Panc1 (cell line): ENCODE results near the gene NRSN1. TPM values are rescaled to one million over a fixed set of nuclear protein-coding genes. Genes with fewer than 3 reads are reported as not detected.

Experiments
- ATAC-seq: fragments of 200-7000 bp; cut with Tn5 transposase; 2 replicates; pipeline ENCODE4 v1.9.1; 2020; ENCODE audit warnings: mild to moderate bottlenecking, moderate library complexity
- BruUV-seq: library from RNA; stranded (reverse); fragments of 400-500 nt; replicated peaks from 2 replicates; lab custom pipeline; 2021; lab: Mats Ljungman, UMichigan
- CTCF ChIA-PET: fragments of 300-600 bp; sonication (Branson Sonifier 250); formaldehyde crosslinking; loops from one replicate; lab custom pipeline; 2022; ENCODE audit warnings: antibody characterized with exemption; lab: Charles Lee
- POLR2A ChIA-PET: fragments of 300-600 bp; sonication (Branson Sonifier 250); formaldehyde crosslinking; loops from one replicate; lab custom pipeline; 2022; ENCODE audit warnings: antibody characterized with exemption; lab: Charles Lee
- DNase-seq: peaks from one replicate; pipeline ENCODE4 v3.0.0-alpha.2; 2010; ENCODE audit warnings: low read depth, low spot score
- H3K27ac ChIP-seq: 2 replicates; pipeline ENCODE4 v1.5.1; 2011; ENCODE audit warnings: mild to moderate bottlenecking, low read length, inconsistent platforms
- H3K27me3 ChIP-seq: fragments of 200-500 bp; sonication (Bioruptor generic); 2 replicates; pipeline ENCODE4 v1.6.0; 2014; ENCODE audit warnings: low read length, inconsistent platforms; ENCODE audit not compliant: control insufficient read depth, insufficient read depth
- H3K36me3 ChIP-seq: fragments of 200-500 bp; sonication (Bioruptor generic); 2 replicates; pipeline ENCODE4 v1.5.1; 2014; ENCODE audit warnings: inconsistent platforms, mild to moderate bottlenecking, low read length, moderate library complexity; ENCODE audit not compliant: control insufficient read depth, insufficient read depth
- H3K4me1 ChIP-seq: 2 replicates; pipeline ENCODE4 v1.5.1; 2011; ENCODE audit warnings: inconsistent platforms, mild to moderate bottlenecking, low read length, moderate library complexity; ENCODE audit not compliant: control insufficient read depth, insufficient read depth
- H3K4me3 ChIP-seq, 2 experiments: 2 replicates each; pipeline ENCODE4 v1.5.1; 2011 to 2012; ENCODE audit warnings: low read depth in 2 of 2, low read length in 2 of 2, mild to moderate bottlenecking in 2 of 2, inconsistent platforms in 1 of 2, moderate library complexity in 1 of 2
- H3K9me3 ChIP-seq: fragments of 200-500 bp; sonication (Bioruptor generic); 2 replicates; pipeline ENCODE4 v1.5.1; 2014; ENCODE audit warnings: low read depth, mild to moderate bottlenecking, inconsistent platforms, low read length, moderate library complexity; ENCODE audit not compliant: control insufficient read depth, insufficient read depth
- POLR2AphosphoS5 ChIP-seq: IDR thresholded peaks from 2 replicates; pipeline ENCODE4 v1.6.1; 2012; ENCODE audit warnings: mild to moderate bottlenecking, low read depth, low read length, moderate library complexity
- SIN3A ChIP-seq: IDR thresholded peaks from 2 replicates; pipeline ENCODE4 v1.6.1; 2012; ENCODE audit warnings: low read depth, mild to moderate bottlenecking, low read length, moderate library complexity, borderline replicate concordance; ENCODE audit not compliant: insufficient read depth
- TCF7L2 ChIP-seq: IDR thresholded peaks from 2 replicates; pipeline ENCODE4 v1.6.1; 2011; ENCODE audit warnings: mild to moderate bottlenecking, low read depth, low read length, inconsistent platforms
- in situ Hi-C: cut with HindIII; loops from 2 replicates; pipeline ENCODE4 v1.10.0; 2016; ENCODE audit warnings: low sequenced_read_pairs, low pct_unique_long_range_greater_than_20kb
- intact Hi-C: fragments of 100-400 bp; cut with micrococcal nuclease; formaldehyde crosslinking; loops from one replicate; pipeline ENCODE4 v1.10.0; 2022; ENCODE audit not compliant: unreplicated experiment
- total RNA-seq: library from RNA; stranded (reverse); gene quantifications from one replicate; pipeline ENCODE4 v1.2.1, GENCODE V29; 2021; ENCODE audit not compliant: unreplicated experiment
- TF ChIP-seq, protein P1 (sequence below), 2 experiments: IDR thresholded peaks; 2 replicates each; pipeline ENCODE4 v1.6.1; 2011 to 2012; ENCODE audit warnings: low read depth in 2 of 2, control low read depth in 1 of 2, low read length in 1 of 2, mild to moderate bottlenecking in 1 of 2, moderate library complexity in 1 of 2; ENCODE audit not compliant: insufficient read depth in 1 of 2
- TF ChIP-seq, protein P2 (sequence below): fragments of 450-650 bp; IDR thresholded peaks from 2 replicates; pipeline ENCODE4 v1.5.1; 2017; ENCODE audit warnings: mild to moderate bottlenecking

The NRSN1 gene
- total RNA-seq, 1 experiment from 2014 or later = not detected

DNA sequence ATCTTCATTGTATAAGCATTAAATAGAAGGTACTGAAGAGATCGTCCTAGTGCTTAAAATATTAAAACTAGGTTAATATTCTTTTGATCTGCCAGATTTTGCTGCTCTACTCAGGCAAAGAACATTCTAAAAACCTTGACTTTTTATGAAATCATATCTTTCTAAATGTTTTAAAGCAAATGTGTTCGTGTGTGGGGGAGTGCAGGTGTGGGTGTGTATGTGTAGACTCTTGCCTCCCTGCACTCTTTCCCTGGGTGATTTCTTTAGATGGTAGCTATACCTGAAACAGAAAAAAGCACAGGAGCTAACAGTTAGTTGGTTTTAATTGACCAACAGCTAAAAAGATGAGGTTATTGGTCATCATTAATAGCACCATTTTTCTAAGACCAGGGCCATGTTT lies 5.7 kb downstream of the NRSN1 start:
- CTCF ChIA-PET = no interaction called here

DNA sequence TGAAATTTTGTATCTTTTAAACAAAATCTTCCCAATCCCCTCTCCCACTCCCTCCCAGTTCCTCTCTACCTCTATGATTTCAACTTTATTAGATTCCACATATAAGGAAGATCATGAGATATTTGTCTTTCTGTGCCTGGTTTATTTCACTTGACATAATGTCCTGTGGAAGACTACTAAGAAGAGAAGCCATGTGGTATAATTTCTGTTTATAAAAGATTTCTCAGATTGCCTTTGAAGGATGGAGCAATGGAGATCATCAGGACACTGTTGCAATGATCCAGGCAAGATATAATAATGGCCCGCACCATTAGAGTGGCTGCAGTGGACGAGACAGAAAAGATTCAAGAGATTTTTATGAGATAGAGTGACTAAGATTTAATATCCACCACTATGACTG lies 13.1 kb downstream of the NRSN1 start:
- ChIA-PET CTCF (no interaction called here), POLR2A (no interaction called here)
- H3K4me3 ChIP-seq = no peak overlapping the region
- intact Hi-C loops (no loop called here), in situ Hi-C loops (no loop called here)
- no peaks in the 10 kb centered on the region for H3K4me1 ChIP-seq
- BruUV-seq = no TSS peak
- H3K36me3 ChIP-seq = no peaks in the 10 kb centered on the region
- no peaks in the 10 kb centered on the region for H3K27me3 ChIP-seq
- TF ChIP-seq, protein P1, sequence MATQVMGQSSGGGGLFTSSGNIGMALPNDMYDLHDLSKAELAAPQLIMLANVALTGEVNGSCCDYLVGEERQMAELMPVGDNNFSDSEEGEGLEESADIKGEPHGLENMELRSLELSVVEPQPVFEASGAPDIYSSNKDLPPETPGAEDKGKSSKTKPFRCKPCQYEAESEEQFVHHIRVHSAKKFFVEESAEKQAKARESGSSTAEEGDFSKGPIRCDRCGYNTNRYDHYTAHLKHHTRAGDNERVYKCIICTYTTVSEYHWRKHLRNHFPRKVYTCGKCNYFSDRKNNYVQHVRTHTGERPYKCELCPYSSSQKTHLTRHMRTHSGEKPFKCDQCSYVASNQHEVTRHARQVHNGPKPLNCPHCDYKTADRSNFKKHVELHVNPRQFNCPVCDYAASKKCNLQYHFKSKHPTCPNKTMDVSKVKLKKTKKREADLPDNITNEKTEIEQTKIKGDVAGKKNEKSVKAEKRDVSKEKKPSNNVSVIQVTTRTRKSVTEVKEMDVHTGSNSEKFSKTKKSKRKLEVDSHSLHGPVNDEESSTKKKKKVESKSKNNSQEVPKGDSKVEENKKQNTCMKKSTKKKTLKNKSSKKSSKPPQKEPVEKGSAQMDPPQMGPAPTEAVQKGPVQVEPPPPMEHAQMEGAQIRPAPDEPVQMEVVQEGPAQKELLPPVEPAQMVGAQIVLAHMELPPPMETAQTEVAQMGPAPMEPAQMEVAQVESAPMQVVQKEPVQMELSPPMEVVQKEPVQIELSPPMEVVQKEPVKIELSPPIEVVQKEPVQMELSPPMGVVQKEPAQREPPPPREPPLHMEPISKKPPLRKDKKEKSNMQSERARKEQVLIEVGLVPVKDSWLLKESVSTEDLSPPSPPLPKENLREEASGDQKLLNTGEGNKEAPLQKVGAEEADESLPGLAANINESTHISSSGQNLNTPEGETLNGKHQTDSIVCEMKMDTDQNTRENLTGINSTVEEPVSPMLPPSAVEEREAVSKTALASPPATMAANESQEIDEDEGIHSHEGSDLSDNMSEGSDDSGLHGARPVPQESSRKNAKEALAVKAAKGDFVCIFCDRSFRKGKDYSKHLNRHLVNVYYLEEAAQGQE (IDR thresholded peaks at IDR 0.05; ENCODE audit: insufficient read depth in 1 of 2, low read depth in 2 of 2, low read length in 1 of 2) = no peak
- TF ChIP-seq SIN3A (no peak), TCF7L2 (no peak), POLR2AphosphoS5 (no peak)
- TF ChIP-seq, protein P2, sequence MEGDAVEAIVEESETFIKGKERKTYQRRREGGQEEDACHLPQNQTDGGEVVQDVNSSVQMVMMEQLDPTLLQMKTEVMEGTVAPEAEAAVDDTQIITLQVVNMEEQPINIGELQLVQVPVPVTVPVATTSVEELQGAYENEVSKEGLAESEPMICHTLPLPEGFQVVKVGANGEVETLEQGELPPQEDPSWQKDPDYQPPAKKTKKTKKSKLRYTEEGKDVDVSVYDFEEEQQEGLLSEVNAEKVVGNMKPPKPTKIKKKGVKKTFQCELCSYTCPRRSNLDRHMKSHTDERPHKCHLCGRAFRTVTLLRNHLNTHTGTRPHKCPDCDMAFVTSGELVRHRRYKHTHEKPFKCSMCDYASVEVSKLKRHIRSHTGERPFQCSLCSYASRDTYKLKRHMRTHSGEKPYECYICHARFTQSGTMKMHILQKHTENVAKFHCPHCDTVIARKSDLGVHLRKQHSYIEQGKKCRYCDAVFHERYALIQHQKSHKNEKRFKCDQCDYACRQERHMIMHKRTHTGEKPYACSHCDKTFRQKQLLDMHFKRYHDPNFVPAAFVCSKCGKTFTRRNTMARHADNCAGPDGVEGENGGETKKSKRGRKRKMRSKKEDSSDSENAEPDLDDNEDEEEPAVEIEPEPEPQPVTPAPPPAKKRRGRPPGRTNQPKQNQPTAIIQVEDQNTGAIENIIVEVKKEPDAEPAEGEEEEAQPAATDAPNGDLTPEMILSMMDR = no peak
- no peak for DNase-seq
- H3K27ac ChIP-seq = no peak overlapping the region
- no peaks in the 10 kb centered on the region for H3K9me3 ChIP-seq
- ATAC-seq = no peak

More for the DNA sequence above, 5.7 kb downstream of the NRSN1 start:
- Histone ChIP-seq H3K27ac (no peak overlapping the region), H3K36me3 (no peaks in the 10 kb centered on the region), H3K27me3 (no peaks in the 10 kb centered on the region), H3K4me3 (no peak overlapping the region), H3K9me3 (no peaks in the 10 kb centered on the region), H3K4me1 (no peaks in the 10 kb centered on the region)
- ATAC-seq (no peak), DNase-seq (no peak)
- TF ChIP-seq, protein P1 (IDR thresholded peaks at IDR 0.05; ENCODE audit: insufficient read depth in 1 of 2, low read depth in 2 of 2, low read length in 1 of 2) = no peak
- TF ChIP-seq, protein P2 = no peak
- TF ChIP-seq POLR2AphosphoS5 (no peak), SIN3A (no peak), TCF7L2 (no peak)
- in situ Hi-C loops = no loop called here
- POLR2A ChIA-PET = no interaction called here
- no TSS peak for BruUV-seq
- intact Hi-C loops = no loop called here
